Activated CD8-positive, alpha-beta T cell treated with anti-CD3 and anti-CD28 coated beads for 36 hours (primary cell): Measurements from ENCODE around the gene TMOD2. TPM values are rescaled to one million over a fixed set of nuclear protein-coding genes. Genes with fewer than 3 reads are reported as not detected.

Experiments
- ATAC-seq: fragments of 200-7000 bp; cut with Tn5 transposase; one replicate; pipeline ENCODE4 v1.10.0; 2021; ENCODE audit warnings: mild to moderate bottlenecking, moderate library complexity
- CTCF ChIA-PET: fragments of 350-600 bp; sonication (Branson Sonifier 250); formaldehyde crosslinking; loops from one replicate; lab custom pipeline; 2021; ENCODE audit warnings: antibody characterized with exemption; lab: Charles Lee
- POLR2A ChIA-PET: fragments of 350-600 bp; sonication (Branson Sonifier 250); formaldehyde crosslinking; loops from one replicate; lab custom pipeline; 2021; ENCODE audit warnings: antibody characterized with exemption; lab: Charles Lee
- DNase-seq: peaks from one replicate; pipeline ENCODE4 v3.0.0-alpha.2; 2020
- H3K27ac Mint-ChIP-seq: one replicate; pipeline ENCODE4 v1.8.0; 2021; ENCODE audit warnings: mild to moderate bottlenecking, mixed read lengths
- H3K27me3 Mint-ChIP-seq: one replicate; pipeline ENCODE4 v1.8.0; 2021; ENCODE audit warnings: mixed read lengths
- H3K36me3 Mint-ChIP-seq: one replicate; pipeline ENCODE4 v1.8.0; 2021; ENCODE audit warnings: low read depth, mixed read lengths
- H3K4me1 Mint-ChIP-seq: one replicate; pipeline ENCODE4 v1.8.0; 2021; ENCODE audit warnings: low read depth, mixed read lengths
- H3K4me3 Mint-ChIP-seq: one replicate; pipeline ENCODE4 v1.8.0; 2021; ENCODE audit warnings: mild to moderate bottlenecking, moderate library complexity, mixed read lengths
- H3K9me3 Mint-ChIP-seq: one replicate; pipeline ENCODE4 v1.8.0; 2021; ENCODE audit warnings: mixed read lengths
- intact Hi-C: fragments of 100-400 bp; cut with micrococcal nuclease; formaldehyde crosslinking; loops from one replicate; pipeline ENCODE4 v1.10.0; 2022
- total RNA-seq, 2 experiments: library from RNA; stranded (reverse); gene quantifications; one replicate each; pipeline ENCODE4 v1.2.3, GENCODE V29; 2021
- TF ChIP-seq, protein P1 (sequence below): fragments of 200-600 bp; IDR thresholded peaks from one replicate; pipeline ENCODE4 v1.8.0; 2022; ENCODE audit warnings: antibody characterized with exemption, mild to moderate bottlenecking

Gene TMOD2
- total RNA-seq, 2 experiments from 2014 or later: 4.8 to 7.0 TPM

- CTCF ChIA-PET: interaction anchor here (2.6 to 5.8 kb wide), 2 partner anchors 15 to 122 kb away, joined by 8 to 36 read pairs; no protein-coding TSS in a partner anchor
Measured at GRCh38 chr15:51771773-51772172, 20.4 kb downstream of the TMOD2 start.

GRCh38 chr15:51774916-51775315 is 23.5 kb downstream of the TMOD2 start:
- intact Hi-C loops: no loop called here
- peaks cover 4% of the 10 kb centered on the region for H3K36me3 Mint-ChIP-seq

More at GRCh38 chr15:51771773-51772172, 20.4 kb downstream of the TMOD2 start:
- ATAC-seq (no peak), DNase-seq (no peak)
- H3K4me1 Mint-ChIP-seq: peaks cover 14% of the 10 kb centered on the region
- TF ChIP-seq, protein P1, sequence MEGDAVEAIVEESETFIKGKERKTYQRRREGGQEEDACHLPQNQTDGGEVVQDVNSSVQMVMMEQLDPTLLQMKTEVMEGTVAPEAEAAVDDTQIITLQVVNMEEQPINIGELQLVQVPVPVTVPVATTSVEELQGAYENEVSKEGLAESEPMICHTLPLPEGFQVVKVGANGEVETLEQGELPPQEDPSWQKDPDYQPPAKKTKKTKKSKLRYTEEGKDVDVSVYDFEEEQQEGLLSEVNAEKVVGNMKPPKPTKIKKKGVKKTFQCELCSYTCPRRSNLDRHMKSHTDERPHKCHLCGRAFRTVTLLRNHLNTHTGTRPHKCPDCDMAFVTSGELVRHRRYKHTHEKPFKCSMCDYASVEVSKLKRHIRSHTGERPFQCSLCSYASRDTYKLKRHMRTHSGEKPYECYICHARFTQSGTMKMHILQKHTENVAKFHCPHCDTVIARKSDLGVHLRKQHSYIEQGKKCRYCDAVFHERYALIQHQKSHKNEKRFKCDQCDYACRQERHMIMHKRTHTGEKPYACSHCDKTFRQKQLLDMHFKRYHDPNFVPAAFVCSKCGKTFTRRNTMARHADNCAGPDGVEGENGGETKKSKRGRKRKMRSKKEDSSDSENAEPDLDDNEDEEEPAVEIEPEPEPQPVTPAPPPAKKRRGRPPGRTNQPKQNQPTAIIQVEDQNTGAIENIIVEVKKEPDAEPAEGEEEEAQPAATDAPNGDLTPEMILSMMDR: no peak
- peaks cover 18% of the 10 kb centered on the region for H3K36me3 Mint-ChIP-seq
- no peaks in the 10 kb centered on the region for H3K9me3 Mint-ChIP-seq
- intact Hi-C loops: no loop called here
- H3K27me3 Mint-ChIP-seq: no peaks in the 10 kb centered on the region
- POLR2A ChIA-PET: no interaction called here
- no peak overlapping the region for H3K4me3 Mint-ChIP-seq
- H3K27ac Mint-ChIP-seq: no peak overlapping the region

GRCh38 chr15:51775967-51776816 is 24.8 kb downstream of the TMOD2 start:
- no peak overlapping the region for H3K4me3 Mint-ChIP-seq
- no peaks in the 10 kb centered on the region for H3K36me3 Mint-ChIP-seq
- peaks cover 6% of the 10 kb centered on the region for H3K4me1 Mint-ChIP-seq
- no peak overlapping the region for H3K27ac Mint-ChIP-seq
- H3K9me3 Mint-ChIP-seq: no peaks in the 10 kb centered on the region
- DNase-seq (peak; percentile 62), ATAC-seq (peak; percentile 81)
- ChIA-PET POLR2A (interaction anchor here (0.7 to 1.6 kb wide), 5 partner anchors 9 to 126 kb away, joined by 3 to 7 read pairs (median 3); partner anchors contain the start of gene LYSMD2), CTCF (interaction anchor here (0.6 to 5.0 kb wide), 67 partner anchors 9 to 613 kb away, joined by 3 to 168 read pairs (median 5); partner anchors contain the start of genes DMXL2, LYSMD2, SCG3 and TMOD2)
- intact Hi-C loops: loop anchor here (1.0 to 2.0 kb wide), 2 partner anchors 39 to 126 kb away; partner anchors contain the start of gene LYSMD2
- H3K27me3 Mint-ChIP-seq: no peaks in the 10 kb centered on the region
- TF ChIP-seq, protein P1: peak; percentile 82

More at GRCh38 chr15:51774916-51775315, 23.5 kb downstream of the TMOD2 start:
- Mint-ChIP-seq H3K27me3 (no peaks in the 10 kb centered on the region), H3K4me3 (no peak overlapping the region), H3K27ac (no peak overlapping the region), H3K4me1 (peaks cover 6% of the 10 kb centered on the region), H3K9me3 (no peaks in the 10 kb centered on the region)
- no peak for DNase-seq
- ChIA-PET POLR2A (no interaction called here), CTCF (interaction anchor here (1.0 to 5.0 kb wide), 13 partner anchors 11 to 488 kb away, joined by 3 to 168 read pairs (median 6); partner anchors contain the start of gene LYSMD2)
- TF ChIP-seq, protein P1: no peak
- no peak for ATAC-seq

GRCh38 chr15:51776952-51777569 is 25.7 kb downstream of the TMOD2 start:
- H3K4me1 Mint-ChIP-seq: peaks cover 6% of the 10 kb centered on the region
- H3K27ac Mint-ChIP-seq: no peak overlapping the region
- intact Hi-C loops: loop anchor here (1.0 to 2.0 kb wide), 2 partner anchors 40 to 127 kb away; partner anchors contain the start of gene LYSMD2
- H3K9me3 Mint-ChIP-seq: no peaks in the 10 kb centered on the region
- peak; percentile 77 for DNase-seq
- no peaks in the 10 kb centered on the region for H3K27me3 Mint-ChIP-seq
- peaks cover 6% of the 10 kb centered on the region for H3K36me3 Mint-ChIP-seq
- ChIA-PET POLR2A (interaction anchor here (0.6 to 1.6 kb wide), 6 partner anchors 10 to 127 kb away, joined by 3 to 7 read pairs (median 3); partner anchors contain the start of gene LYSMD2), CTCF (interaction anchor here (0.6 to 5.0 kb wide), 58 partner anchors 9 to 613 kb away, joined by 3 to 168 read pairs (median 6); partner anchors contain the start of genes DMXL2, LYSMD2, SCG3 and TMOD2)
- peak; percentile 77 for ATAC-seq
- H3K4me3 Mint-ChIP-seq: no peak overlapping the region
- TF ChIP-seq, protein P1: peak; percentile 64
